SK-N-SH (cell line): ENCODE results near the gene NUP133.

Experiments used
- CTCF ChIP-seq: fragments of 200-600 bp; sonication (generic); IDR thresholded peaks from 2 replicates; pipeline ENCODE4 v1.6.1; 2017; ENCODE audit warnings: antibody characterized with exemption, mild to moderate bottlenecking, moderate library complexity
- JUND ChIP-seq: IDR thresholded peaks from 2 replicates; pipeline ENCODE4 v1.4.0; 2012
- MXI1 ChIP-seq: IDR thresholded peaks from 2 replicates; pipeline ENCODE4 v1.6.1; 2012; ENCODE audit warnings: mild to moderate bottlenecking, low read depth, low read length, improper control_type of control experiment
- SMC3 ChIP-seq: IDR thresholded peaks from 2 replicates; pipeline ENCODE4 v1.6.1; 2012; ENCODE audit warnings: low read depth, low read length, improper control_type of control experiment
- TAF1 ChIP-seq: IDR thresholded peaks from 2 replicates; pipeline ENCODE4 v1.6.1; 2012; ENCODE audit warnings: low read depth, mild to moderate bottlenecking, low read length, moderate library complexity, borderline replicate concordance
- TF ChIP-seq, protein P1 (sequence below): fragments of 150-350 bp; IDR thresholded peaks from 2 replicates; pipeline ENCODE4 v1.6.1; 2017; ENCODE audit warnings: antibody characterized with exemption, low read length, low read depth, borderline replicate concordance
- TF ChIP-seq, protein P2 (sequence below): fragments of 150-350 bp; IDR thresholded peaks from 2 replicates; pipeline ENCODE4 v1.6.1; 2016; ENCODE audit warnings: mild to moderate bottlenecking, low read depth, low read length

GRCh38 chr1:229539863-229540506, 31.8 kb upstream of the NUP133 start:
- no peak for TF ChIP-seq MXI1
- TF ChIP-seq, protein P1, sequence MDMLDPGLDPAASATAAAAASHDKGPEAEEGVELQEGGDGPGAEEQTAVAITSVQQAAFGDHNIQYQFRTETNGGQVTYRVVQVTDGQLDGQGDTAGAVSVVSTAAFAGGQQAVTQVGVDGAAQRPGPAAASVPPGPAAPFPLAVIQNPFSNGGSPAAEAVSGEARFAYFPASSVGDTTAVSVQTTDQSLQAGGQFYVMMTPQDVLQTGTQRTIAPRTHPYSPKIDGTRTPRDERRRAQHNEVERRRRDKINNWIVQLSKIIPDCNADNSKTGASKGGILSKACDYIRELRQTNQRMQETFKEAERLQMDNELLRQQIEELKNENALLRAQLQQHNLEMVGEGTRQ = no peak
- no peak for TF ChIP-seq CTCF
- TF ChIP-seq JUND = no peak
- TF ChIP-seq, protein P2, sequence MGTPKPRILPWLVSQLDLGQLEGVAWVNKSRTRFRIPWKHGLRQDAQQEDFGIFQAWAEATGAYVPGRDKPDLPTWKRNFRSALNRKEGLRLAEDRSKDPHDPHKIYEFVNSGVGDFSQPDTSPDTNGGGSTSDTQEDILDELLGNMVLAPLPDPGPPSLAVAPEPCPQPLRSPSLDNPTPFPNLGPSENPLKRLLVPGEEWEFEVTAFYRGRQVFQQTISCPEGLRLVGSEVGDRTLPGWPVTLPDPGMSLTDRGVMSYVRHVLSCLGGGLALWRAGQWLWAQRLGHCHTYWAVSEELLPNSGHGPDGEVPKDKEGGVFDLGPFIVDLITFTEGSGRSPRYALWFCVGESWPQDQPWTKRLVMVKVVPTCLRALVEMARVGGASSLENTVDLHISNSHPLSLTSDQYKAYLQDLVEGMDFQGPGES = no peak
- no peak for TF ChIP-seq TAF1
- TF ChIP-seq SMC3 = no peak
